DOHH2 (cell line): Measurements from ENCODE around the gene BMX.

ENCODE experiments used
- EZH2phosphoT487 ChIP-seq: fragments of 200-600 bp; sonication (generic); IDR thresholded peaks from 2 replicates; pipeline ENCODE4 v1.6.1; 2017; ENCODE audit warnings: borderline replicate concordance, mild to moderate bottlenecking, antibody characterized with exemption, low read length, moderate library complexity, mixed read lengths
- TF ChIP-seq, protein P1 (sequence below): fragments of 200-600 bp; sonication (generic); IDR thresholded peaks from one replicate; pipeline ENCODE4 v1.5.1; 2014; ENCODE audit warnings: antibody characterized with exemption, mild to moderate bottlenecking, low read depth, low read length; ENCODE audit not compliant: poor library complexity, severe bottlenecking

DNA sequence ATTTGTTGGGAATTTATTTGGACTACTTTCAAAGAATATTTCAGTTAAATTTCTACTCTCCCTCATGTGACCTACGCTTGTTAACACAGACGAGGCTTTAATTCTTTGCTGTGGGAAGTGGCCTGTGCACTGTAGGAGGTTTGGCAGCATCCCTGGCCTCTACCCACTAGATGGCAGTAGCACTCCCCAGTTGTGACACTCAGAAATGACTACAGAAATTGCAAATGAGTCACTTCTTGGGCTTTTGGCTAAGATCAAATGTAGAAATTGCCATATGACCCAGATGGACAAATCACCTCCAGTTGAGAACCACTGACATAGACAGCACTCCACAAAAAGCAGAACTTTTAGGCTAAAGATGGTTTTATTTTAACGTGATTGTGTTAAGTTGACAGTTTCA, 29.6 kb upstream of the BMX start:
- no peak for TF ChIP-seq EZH2phosphoT487
- TF ChIP-seq, protein P1, sequence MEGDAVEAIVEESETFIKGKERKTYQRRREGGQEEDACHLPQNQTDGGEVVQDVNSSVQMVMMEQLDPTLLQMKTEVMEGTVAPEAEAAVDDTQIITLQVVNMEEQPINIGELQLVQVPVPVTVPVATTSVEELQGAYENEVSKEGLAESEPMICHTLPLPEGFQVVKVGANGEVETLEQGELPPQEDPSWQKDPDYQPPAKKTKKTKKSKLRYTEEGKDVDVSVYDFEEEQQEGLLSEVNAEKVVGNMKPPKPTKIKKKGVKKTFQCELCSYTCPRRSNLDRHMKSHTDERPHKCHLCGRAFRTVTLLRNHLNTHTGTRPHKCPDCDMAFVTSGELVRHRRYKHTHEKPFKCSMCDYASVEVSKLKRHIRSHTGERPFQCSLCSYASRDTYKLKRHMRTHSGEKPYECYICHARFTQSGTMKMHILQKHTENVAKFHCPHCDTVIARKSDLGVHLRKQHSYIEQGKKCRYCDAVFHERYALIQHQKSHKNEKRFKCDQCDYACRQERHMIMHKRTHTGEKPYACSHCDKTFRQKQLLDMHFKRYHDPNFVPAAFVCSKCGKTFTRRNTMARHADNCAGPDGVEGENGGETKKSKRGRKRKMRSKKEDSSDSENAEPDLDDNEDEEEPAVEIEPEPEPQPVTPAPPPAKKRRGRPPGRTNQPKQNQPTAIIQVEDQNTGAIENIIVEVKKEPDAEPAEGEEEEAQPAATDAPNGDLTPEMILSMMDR = peak; percentile 63
